Ovary (tissue), 9 donors: Measurements from ENCODE around the gene CLEC3A. TPM values are rescaled to one million over a fixed set of nuclear protein-coding genes. Genes with fewer than 3 reads are reported as not detected.

ENCODE experiments used
- DNase-seq, 5 donors: peaks; one replicate each; pipeline ENCODE4 v3.0.0-alpha.2; 2019 to 2020
- H3K27ac ChIP-seq, 2 donors: fragments of 200-600 bp; one replicate each; pipeline versions ENCODE4 v1.5.1 to v1.8.0; 2019 to 2022
- H3K27me3 ChIP-seq: fragments of 200-600 bp; one replicate; pipeline ENCODE4 v1.8.0; 2022
- H3K36me3 ChIP-seq: fragments of 200-600 bp; sonication (generic); one replicate; pipeline ENCODE4 v1.5.1; 2019
- H3K4me1 ChIP-seq: one replicate; pipeline ENCODE4 v1.8.1; 2013; ENCODE audit warnings: mild to moderate bottlenecking, moderate library complexity; ENCODE audit not compliant: insufficient read depth
- H3K4me3 ChIP-seq: fragments of 200-600 bp; sonication (generic); one replicate; pipeline ENCODE4 v1.5.1; 2017
- H3K9me3 ChIP-seq, 2 donors: fragments of 200-600 bp in 1 of 2; sonication (generic) in 1 of 2; one replicate each; pipeline versions ENCODE4 v1.5.1 to v1.8.1; 2013 to 2019; ENCODE audit warnings: mild to moderate bottlenecking in 1 of 2, moderate library complexity in 1 of 2
- CTCF ChIP-seq, 3 donors: fragments of 450-650 bp in 2 of 3; fragments of 200-600 bp in 1 of 3; IDR thresholded peaks; one replicate each; pipeline versions ENCODE4 v1.5.1 to v1.8.0; 2016 to 2022; ENCODE audit warnings: antibody characterized with exemption in 3 of 3, mild to moderate bottlenecking in 1 of 3
- EP300 ChIP-seq: sonication (generic); formaldehyde crosslinking; IDR thresholded peaks from one replicate; pipeline ENCODE4 v1.6.1; 2017; ENCODE audit warnings: antibody characterized with exemption
- POLR2A ChIP-seq: fragments of 450-650 bp; IDR thresholded peaks from one replicate; pipeline ENCODE4 v1.6.1; 2017; ENCODE audit warnings: antibody characterized with exemption, mild to moderate bottlenecking, moderate library complexity
- WGBS, 3 donors: extraction: QIAGEN DNeasy Blood & Tissue Kit in 1 of 3; methylation state at CpG; one replicate each; pipeline versions ENCODE4 v1.1.5 to v1.1.7; 2013 to 2017; 5-methylcytosine and 5-hydroxymethylcytosine counted together
- intact Hi-C, 4 donors: fragments of 100-400 bp; cut with DNase I; formaldehyde crosslinking; loops; one replicate each; pipeline versions ENCODE4 v1.11.0 to v1.15.1; 2022 to 2023
- polyA plus RNA-seq, 2 donors: library from polyadenylated mRNA; stranded (reverse); fragments of 200-250 nt in 1 of 2; fragments of 350-450 nt in 1 of 2; fragmentation: Illumina TruSeq in 1 of 2; extraction: RNeasy Lipid Tissue Mini Kit (QIAGEN cat#74804) in 1 of 2; gene quantifications; one replicate each; pipeline ENCODE4 v1.2.3, GENCODE V29; 2013 to 2014
- total RNA-seq, 7 donors: library from RNA; depleted of rRNA in 2 of 7; stranded (reverse); fragments of >200 nt in 2 of 7; fragmentation: NEBNext Ultra II Directional in 3 of 7; extraction: Animal tissue kit (Norgen Biotek cat#: 25700) in 3 of 7; gene quantifications; one replicate each; pipeline versions ENCODE4 v1.1.0 to v1.2.4, GENCODE V29; 2016 to 2023
- donor health status: DM: no; HTN: no; CAD: no; lungs with moderate emphysema.
- donor health status: DM: no; HTN: no; CAD: no.
- donor health status: Bipolar disorder and iron deficiency.
- donor health status: DM: yes; HTN: yes; CAD: no.
- donor health status: DM: no; HTN: no; CAD: no.
- donor health status: DM: yes; HTN: yes; CAD: no.

Gene CLEC3A
- total and polyA plus RNA-seq, 9 donors, result not detected

- no peak for DNase-seq
- 56 to 69% (median 63%) methylated on average over 3 of the region's 3 CpGs for WGBS, 3 donors
- H3K4me1 ChIP-seq, result no peaks in the 10 kb centered on the region
- no peaks in the 10 kb centered on the region for H3K9me3 ChIP-seq
- no peaks in the 10 kb centered on the region for H3K36me3 ChIP-seq
- no peak overlapping the region for H3K4me3 ChIP-seq
- H3K27me3 ChIP-seq, result no peaks in the 10 kb centered on the region
- no peak for TF ChIP-seq POLR2A
- no peak overlapping the region for H3K27ac ChIP-seq
- intact Hi-C loops, result loop anchor here in 2 of 4 donors (10.0 kb wide), 1 partner anchor 332 kb away; no protein-coding TSS in a partner anchor
Measured at GRCh38 chr16:78007121-78007520, 15.2 kb upstream of the CLEC3A start.

GRCh38 chr16:78024159-78024558, 1.8 kb downstream of the CLEC3A start:
- no peaks in the 10 kb centered on the region for H3K4me1 ChIP-seq
- TF ChIP-seq CTCF (IDR thresholded peaks at IDR 0.05), result no peak
- TF ChIP-seq POLR2A, result no peak
- TF ChIP-seq EP300, result no peak
- no peak overlapping the region for H3K27ac ChIP-seq
- no peak overlapping the region for H3K4me3 ChIP-seq
- no peaks in the 10 kb centered on the region for H3K27me3 ChIP-seq
- intact Hi-C loops, result no loop called here
- no peak for DNase-seq
- H3K36me3 ChIP-seq, result no peaks in the 10 kb centered on the region
- WGBS, 3 donors, result 79 to 83% (median 80%) methylated on average over 5 of the region's 5 CpGs
- H3K9me3 ChIP-seq, result no peaks in the 10 kb centered on the region

GRCh38 chr16:78025631-78026030, 3.3 kb downstream of the CLEC3A start:
- Histone ChIP-seq H3K27me3 (no peaks in the 10 kb centered on the region), H3K36me3 (no peaks in the 10 kb centered on the region), H3K27ac (no peak overlapping the region), H3K4me1 (no peaks in the 10 kb centered on the region), H3K4me3 (no peak overlapping the region), H3K9me3 (no peaks in the 10 kb centered on the region)
- no peak for DNase-seq
- WGBS, 3 donors, result 81 to 96% (median 92%) methylated on average over 1 of the region's 1 CpG
- intact Hi-C loops, result no loop called here
- TF ChIP-seq CTCF (IDR thresholded peaks at IDR 0.05) (no peak), POLR2A (no peak), EP300 (no peak)

- H3K4me1 ChIP-seq, result no peaks in the 10 kb centered on the region
- no peaks in the 10 kb centered on the region for H3K27me3 ChIP-seq
- no peaks in the 10 kb centered on the region for H3K36me3 ChIP-seq
- TF ChIP-seq POLR2A (no peak), EP300 (no peak), CTCF (IDR thresholded peaks at IDR 0.05) (no peak)
- intact Hi-C loops, result no loop called here
- no peak overlapping the region for H3K27ac ChIP-seq
- no peak overlapping the region for H3K4me3 ChIP-seq
- no peak for DNase-seq
- WGBS, 3 donors, result 30 to 57% (median 46%) methylated on average over 3 of the region's 3 CpGs
- no peaks in the 10 kb centered on the region for H3K9me3 ChIP-seq
Measured at GRCh38 chr16:78028018-78028417, 5.7 kb downstream of the CLEC3A start.

- H3K4me1 ChIP-seq, result no peaks in the 10 kb centered on the region
- 48 to 78% (median 55%) methylated on average over 2 of the region's 2 CpGs for WGBS, 3 donors
- H3K27me3 ChIP-seq, result no peaks in the 10 kb centered on the region
- no peak for TF ChIP-seq EP300
- no peak for TF ChIP-seq CTCF (IDR thresholded peaks at IDR 0.05)
- no peak for TF ChIP-seq POLR2A
- no peak overlapping the region for H3K27ac ChIP-seq
- no peak for DNase-seq
- no peak overlapping the region for H3K4me3 ChIP-seq
- H3K36me3 ChIP-seq, result no peaks in the 10 kb centered on the region
- H3K9me3 ChIP-seq, result no peaks in the 10 kb centered on the region
- intact Hi-C loops, result no loop called here
Measured at GRCh38 chr16:78034530-78034929, 12.2 kb downstream of the CLEC3A start.
